WERI-Rb-1 (cell line): ENCODE data around the gene MISP3.

ENCODE experiments used
- DNase-seq: peaks from one replicate; pipeline ENCODE4 v3.0.0-alpha.2; 2020
- H3K27ac ChIP-seq: fragments of 250-450 bp; sonication (Bioruptor Pico); 2 replicates; pipeline ENCODE4 v1.5.1; 2020; ENCODE audit warnings: mild to moderate bottlenecking, moderate library complexity
- H3K27me3 ChIP-seq: fragments of 250-450 bp; sonication (Bioruptor Pico); 2 replicates; pipeline ENCODE4 v1.5.1; 2021; ENCODE audit warnings: mild to moderate bottlenecking, low read depth, moderate library complexity; ENCODE audit not compliant: insufficient read depth, severe bottlenecking
- H3K36me3 ChIP-seq: fragments of 250-450 bp; sonication (Bioruptor Pico); 2 replicates; pipeline ENCODE4 v1.5.1; 2020; ENCODE audit warnings: mild to moderate bottlenecking, moderate library complexity
- H3K4me3 ChIP-seq: 2 replicates; pipeline ENCODE4 v1.5.1; 2011; ENCODE audit warnings: low read depth, mild to moderate bottlenecking, control low read depth, low read length
- H3K9me3 ChIP-seq: fragments of 250-450 bp; sonication (Bioruptor Pico); 2 replicates; pipeline ENCODE4 v1.5.1; 2021; ENCODE audit warnings: mild to moderate bottlenecking, moderate library complexity; ENCODE audit not compliant: severe bottlenecking
- CTCF ChIP-seq: IDR thresholded peaks from 2 replicates; pipeline ENCODE4 v1.5.1; 2011; ENCODE audit warnings: low read depth, mild to moderate bottlenecking, control low read depth, inconsistent platforms, low read length

Gene MISP3

GRCh38 chr19:14081797-14082674 is 9.4 kb downstream of the MISP3 start:
- TF ChIP-seq CTCF = no peak
- DNase-seq = peak; percentile 61
- no peaks in the 10 kb centered on the region for H3K27me3 ChIP-seq
- H3K36me3 ChIP-seq = peaks cover 10% of the 10 kb centered on the region
- H3K9me3 ChIP-seq = no peaks in the 10 kb centered on the region
- peak overlapping the region; percentile 66 for H3K4me3 ChIP-seq
- H3K27ac ChIP-seq = peak overlapping the region; percentile 54

DNA sequence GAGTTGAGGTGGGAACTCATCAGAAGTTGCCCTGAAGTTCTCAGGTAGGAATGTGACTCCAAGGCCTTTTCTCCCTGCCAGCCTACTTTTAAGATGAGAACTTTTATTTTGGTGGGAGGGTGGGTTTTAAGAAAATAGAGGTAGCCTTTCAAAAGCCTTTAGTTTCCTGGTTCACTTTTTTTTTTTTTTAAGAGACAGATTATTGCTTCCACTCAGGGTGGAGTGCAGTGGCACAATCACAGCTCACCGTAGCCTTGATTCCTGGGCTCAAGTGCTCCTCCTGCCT is 10.0 kb downstream of the MISP3 start:
- Histone ChIP-seq H3K4me3 (no peak overlapping the region), H3K27ac (no peak overlapping the region), H3K27me3 (no peaks in the 10 kb centered on the region), H3K9me3 (no peaks in the 10 kb centered on the region), H3K36me3 (peaks cover 16% of the 10 kb centered on the region)
- no peak for DNase-seq
- TF ChIP-seq CTCF = no peak

DNA sequence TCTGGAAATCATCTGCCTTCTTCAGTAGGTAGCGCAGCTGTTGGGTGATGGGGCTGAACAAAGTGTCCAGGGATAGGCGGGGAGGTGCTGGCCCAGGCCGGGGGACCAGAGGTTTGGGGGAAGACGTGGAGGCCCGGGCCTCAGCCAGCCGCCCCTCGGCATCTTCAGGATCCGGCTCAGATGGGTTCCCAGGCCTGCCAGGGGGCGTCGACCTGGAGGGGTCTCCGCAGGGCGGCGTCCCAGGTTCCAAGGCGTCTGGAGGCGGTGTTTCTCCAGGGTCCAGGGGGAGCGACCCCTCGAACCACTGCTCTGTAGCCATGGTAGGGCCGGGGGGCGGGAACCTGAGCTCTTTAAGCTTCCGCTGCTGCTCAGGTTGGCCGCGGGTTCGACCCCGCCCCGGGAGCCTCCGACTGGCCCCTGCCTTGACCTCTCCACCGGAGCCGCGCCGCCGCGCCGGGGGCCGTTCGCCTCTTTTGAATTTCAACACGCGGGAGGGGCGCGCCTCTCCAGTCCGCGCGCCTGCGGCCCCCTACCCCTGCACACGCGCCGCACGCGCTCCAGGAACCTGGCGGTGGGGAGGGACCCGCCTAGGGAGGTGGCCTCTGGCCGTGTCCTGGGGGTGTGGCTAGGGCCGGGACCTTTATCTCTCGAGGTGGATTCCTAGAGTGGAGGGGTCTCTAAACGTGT is 12.9 kb downstream of the MISP3 start, which contains the start of gene C19orf67:
TSS of gene C19orf67 (minus strand) at position 475 of the 687 bp plus-strand sequence. CDS start at position 319, 156 bp downstream.
- TF ChIP-seq CTCF = no peak
- Histone ChIP-seq H3K27me3 (no peaks in the 10 kb centered on the region), H3K9me3 (no peaks in the 10 kb centered on the region), H3K4me3 (no peak within 1 kb of the TSS), H3K27ac (no peak within 1 kb of the TSS), H3K36me3 (peaks cover 31% of the 10 kb centered on the region)
- DNase-seq = no peak

- Histone ChIP-seq H3K36me3 (peaks cover 31% of the 10 kb centered on the region), H3K4me3 (no peak overlapping the region), H3K27me3 (no peaks in the 10 kb centered on the region), H3K27ac (no peak overlapping the region), H3K9me3 (no peaks in the 10 kb centered on the region)
- DNase-seq = no peak
- no peak for TF ChIP-seq CTCF
These were observed 13.5 kb downstream of the MISP3 start for GRCh38 chr19:14086098-14086497.

DNA sequence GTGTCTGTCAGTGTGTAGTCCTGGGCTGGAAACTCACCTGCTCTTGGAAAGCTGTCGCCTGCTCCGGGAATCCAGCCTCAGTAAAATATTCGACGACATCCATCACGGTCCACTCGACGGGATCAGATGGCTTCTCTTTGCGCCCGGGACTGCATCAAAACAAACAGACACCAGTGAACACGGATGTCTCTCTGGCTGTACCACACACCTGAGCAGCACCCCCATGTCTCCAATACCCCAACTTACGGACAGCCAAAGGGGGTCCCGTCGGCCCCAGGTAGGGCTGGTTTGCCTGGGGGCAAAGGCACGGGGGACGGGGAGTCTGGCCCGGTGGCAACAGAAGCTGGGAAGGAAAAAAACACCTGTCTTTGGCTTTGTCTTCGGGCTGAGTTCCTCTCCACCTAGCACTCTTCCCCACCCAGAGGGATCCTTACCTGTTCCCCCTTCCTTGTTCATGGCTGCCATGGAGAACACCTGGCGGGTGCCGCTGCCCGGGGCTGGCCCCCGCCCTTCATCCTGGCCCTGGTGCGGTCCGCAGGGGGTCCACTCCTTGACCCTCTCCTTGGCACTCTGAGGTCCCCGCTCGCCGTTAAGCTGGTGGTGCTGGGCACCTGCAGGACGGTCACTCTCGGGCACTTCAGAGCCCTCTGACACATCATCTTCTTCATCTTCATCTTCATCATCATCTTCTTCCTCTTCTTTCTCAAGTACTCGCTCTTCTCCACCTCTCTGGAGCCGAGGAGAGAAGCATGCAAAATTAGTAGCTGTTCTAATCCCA is 16.2 kb downstream of the MISP3 start:
- H3K27ac ChIP-seq = no peak overlapping the region
- TF ChIP-seq CTCF = no peak
- no peak for DNase-seq

More for the DNA sequence above, 16.2 kb downstream of the MISP3 start:
- Histone ChIP-seq H3K4me3 (peak overlapping the region; percentile 46), H3K27me3 (no peaks in the 10 kb centered on the region), H3K36me3 (peaks cover 35% of the 10 kb centered on the region), H3K9me3 (peaks cover 9% of the 10 kb centered on the region)
